ENCODE data around the gene PLA2G2A.
"Not testable (repeated sequence)": the region's sequence is repeated elsewhere in the genome, so short reads cannot be mapped to it uniquely, and the experiment has no call there.

Gene PLA2G2A

DNA sequence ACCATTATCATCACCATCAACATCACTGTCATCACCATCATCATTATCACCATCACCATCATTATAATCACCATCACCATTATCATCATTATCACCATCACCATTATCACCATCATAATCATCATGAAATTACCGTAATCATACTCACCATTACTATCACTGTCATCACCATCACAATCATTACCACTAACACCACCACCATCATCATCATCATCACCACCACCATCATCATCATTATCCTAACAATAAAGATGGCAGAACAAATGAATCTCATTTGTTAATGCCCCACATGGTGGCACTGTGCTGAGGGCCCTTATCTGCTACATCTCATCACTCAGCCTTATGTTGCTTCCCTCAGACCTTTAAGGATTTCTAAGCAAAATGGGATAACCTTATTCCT, 46.6 kb downstream of the PLA2G2A start:
- Mint-ChIP-seq H3K27me3 (ENCODE audit: low read depth, poor library complexity) (peaks cover 3% of the 10 kb centered on the region), H3K27ac (no peak overlapping the region), H3K4me3 (no peak overlapping the region), H3K9me3 (peaks cover 44% of the 10 kb centered on the region), H3K36me3 (ENCODE audit: low read depth) (peaks cover 6% of the 10 kb centered on the region), H3K4me1 (no peaks in the 10 kb centered on the region)
- no peak for DNase-seq
- TF ChIP-seq, protein P1, sequence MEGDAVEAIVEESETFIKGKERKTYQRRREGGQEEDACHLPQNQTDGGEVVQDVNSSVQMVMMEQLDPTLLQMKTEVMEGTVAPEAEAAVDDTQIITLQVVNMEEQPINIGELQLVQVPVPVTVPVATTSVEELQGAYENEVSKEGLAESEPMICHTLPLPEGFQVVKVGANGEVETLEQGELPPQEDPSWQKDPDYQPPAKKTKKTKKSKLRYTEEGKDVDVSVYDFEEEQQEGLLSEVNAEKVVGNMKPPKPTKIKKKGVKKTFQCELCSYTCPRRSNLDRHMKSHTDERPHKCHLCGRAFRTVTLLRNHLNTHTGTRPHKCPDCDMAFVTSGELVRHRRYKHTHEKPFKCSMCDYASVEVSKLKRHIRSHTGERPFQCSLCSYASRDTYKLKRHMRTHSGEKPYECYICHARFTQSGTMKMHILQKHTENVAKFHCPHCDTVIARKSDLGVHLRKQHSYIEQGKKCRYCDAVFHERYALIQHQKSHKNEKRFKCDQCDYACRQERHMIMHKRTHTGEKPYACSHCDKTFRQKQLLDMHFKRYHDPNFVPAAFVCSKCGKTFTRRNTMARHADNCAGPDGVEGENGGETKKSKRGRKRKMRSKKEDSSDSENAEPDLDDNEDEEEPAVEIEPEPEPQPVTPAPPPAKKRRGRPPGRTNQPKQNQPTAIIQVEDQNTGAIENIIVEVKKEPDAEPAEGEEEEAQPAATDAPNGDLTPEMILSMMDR (IDR thresholded peaks at IDR 0.05), result no peak

DNA sequence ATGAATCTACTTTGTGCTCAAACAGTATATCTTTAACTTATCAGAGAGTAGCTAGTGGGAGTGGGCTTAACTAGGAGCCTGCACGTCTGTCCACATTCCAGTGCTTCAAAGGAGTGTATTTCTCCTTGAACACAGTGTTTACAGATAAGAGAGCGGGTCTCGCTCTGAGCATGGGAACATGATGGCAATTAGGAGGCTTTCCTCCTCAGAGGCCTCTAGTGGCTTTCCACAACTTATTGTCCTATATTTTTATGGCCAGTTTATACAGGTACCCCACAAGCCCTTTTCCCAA, 52.3 kb downstream of the PLA2G2A start:
- DNase-seq; H3K4me3 Mint-ChIP-seq; H3K27me3 Mint-ChIP-seq (ENCODE audit: low read depth, poor library complexity); H3K27ac Mint-ChIP-seq; H3K36me3 Mint-ChIP-seq (ENCODE audit: low read depth): not testable (repeated sequence)
- Mint-ChIP-seq H3K9me3 (peaks cover 31% of the 10 kb centered on the region), H3K4me1 (peaks cover 34% of the 10 kb centered on the region)

DNA sequence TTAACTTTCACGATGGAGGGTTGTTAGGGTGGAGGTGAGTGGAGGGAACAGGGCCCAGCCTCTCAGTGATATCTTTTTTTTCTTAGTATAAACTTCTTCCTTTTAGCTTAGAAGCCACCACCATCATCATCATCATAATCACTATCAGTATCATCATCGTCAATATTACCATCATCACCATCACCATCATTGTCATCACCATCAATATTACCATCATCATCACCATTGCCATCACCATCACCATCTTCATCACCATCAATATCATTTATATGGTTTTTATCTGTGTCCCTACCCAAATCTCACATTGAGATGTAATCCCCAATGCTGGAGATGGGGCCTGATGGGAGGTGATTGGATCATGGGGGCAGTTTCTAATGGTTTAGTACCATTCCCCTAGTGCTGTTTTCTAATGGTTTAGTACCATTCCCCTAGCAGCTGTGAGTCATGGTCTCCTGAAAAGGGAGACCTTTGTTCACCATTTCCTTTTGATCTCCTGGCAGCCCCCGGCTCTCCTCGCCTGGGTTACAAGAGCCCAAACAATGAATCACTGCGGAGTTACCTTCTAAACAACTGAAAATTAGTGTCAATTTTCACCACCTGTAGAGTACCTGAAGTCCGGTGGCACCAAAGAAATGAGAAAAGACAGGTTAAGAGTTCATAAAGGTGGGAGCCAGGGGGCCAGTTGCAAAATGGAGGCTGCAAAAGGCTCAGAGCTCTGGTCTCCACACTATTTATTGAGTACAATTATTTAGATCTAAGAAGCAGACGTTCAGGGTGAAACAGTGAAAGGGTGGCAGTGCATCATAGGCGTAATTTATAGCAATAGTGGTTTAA, 52.9 kb downstream of the PLA2G2A start:
- Mint-ChIP-seq H3K27me3 (ENCODE audit: low read depth, poor library complexity) (peaks cover 3% of the 10 kb centered on the region), H3K9me3 (peaks cover 25% of the 10 kb centered on the region), H3K27ac (no peak overlapping the region), H3K36me3 (ENCODE audit: low read depth) (no peaks in the 10 kb centered on the region), H3K4me3 (no peak overlapping the region), H3K4me1 (peaks cover 34% of the 10 kb centered on the region)
- TF ChIP-seq, protein P1 (IDR thresholded peaks at IDR 0.05), result no peak
- no peak for DNase-seq

Measured in nephron progenitor cell (in vitro differentiated cells).